M059J (cell line): ENCODE measurements around the gene CTLA4. TPM values are rescaled to one million over a fixed set of nuclear protein-coding genes. Genes with fewer than 3 reads are reported as not detected.
"Not testable (repeated sequence)": the region's sequence is repeated elsewhere in the genome, so short reads cannot be mapped to it uniquely, and the experiment has no call there.

Source experiments
- DNase-seq: peaks from one replicate; pipeline ENCODE4 v3.0.0-alpha.2; 2012; ENCODE audit warnings: low read depth
- total RNA-seq: library from RNA; depleted of rRNA; stranded (reverse); fragments of >200 nt; shearing (Covaris generic); gene quantifications from 2 replicates; pipeline ENCODE4 v1.2.3, GENCODE V29; 2014

CTLA4 gene
- total RNA-seq, 1 experiment from 2014 or later: not detected

GRCh38 chr2:203857656-203858055 is 9.9 kb upstream of the CTLA4 start:
- no peak for DNase-seq

DNA sequence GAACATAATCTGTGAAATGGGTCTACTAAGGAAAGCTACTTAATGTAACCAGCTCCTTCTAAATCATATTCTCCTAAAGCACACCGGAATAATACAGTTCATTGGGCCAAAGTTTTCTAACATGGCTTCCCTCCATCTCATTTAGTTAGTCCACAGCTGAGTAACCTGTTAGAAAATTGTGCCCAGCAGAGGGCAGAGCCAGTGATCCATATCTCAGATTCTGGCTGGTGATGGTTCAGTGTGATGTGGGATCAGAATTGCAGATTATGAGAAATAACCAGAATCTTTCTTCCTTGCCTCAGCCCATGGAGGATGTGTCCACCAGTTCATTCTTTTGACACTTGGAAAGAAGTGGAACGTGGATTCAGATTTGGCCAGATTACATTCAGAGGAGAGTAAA is 9.4 kb upstream of the CTLA4 start:
- DNase-seq: no peak

DNA sequence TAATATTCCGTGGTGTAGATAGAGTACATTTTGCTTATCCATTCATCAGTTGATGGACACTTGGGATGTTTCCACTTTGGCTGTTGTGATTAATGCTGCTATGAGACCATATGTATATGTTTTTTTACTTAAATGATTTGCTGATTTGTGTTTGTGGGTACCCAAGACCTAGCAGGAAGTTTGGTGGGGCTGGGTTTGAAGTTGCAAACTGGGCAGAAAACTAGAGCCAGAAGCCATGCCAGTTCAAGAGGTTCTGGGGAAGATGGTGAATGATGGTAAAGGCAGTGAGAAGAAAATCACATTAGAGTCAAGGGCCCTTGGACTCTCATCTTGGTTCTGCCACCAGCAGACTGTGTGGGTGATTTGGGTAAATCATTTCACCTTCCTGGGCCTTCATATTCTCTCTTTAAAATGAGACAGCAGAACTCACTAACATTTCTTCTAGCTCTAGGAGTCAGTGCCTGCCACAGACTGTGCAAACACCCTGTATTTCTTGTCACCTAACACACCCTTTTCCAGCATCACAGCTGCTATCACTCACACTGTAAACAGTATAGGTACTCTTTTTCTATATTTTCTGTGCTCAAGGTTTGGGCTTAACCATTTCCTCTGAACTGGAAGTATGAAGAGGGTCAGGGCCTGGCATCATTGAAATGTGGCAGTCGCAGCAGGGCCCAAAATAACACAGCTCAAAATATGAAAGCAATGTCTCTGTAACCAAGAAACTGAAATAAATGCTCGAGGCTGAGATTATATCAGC is 8.4 kb upstream of the CTLA4 start:
- DNase-seq: no peak

- DNase-seq: no peak
Observed at GRCh38 chr2:203861197-203861596, 6.4 kb upstream of the CTLA4 start.

DNA sequence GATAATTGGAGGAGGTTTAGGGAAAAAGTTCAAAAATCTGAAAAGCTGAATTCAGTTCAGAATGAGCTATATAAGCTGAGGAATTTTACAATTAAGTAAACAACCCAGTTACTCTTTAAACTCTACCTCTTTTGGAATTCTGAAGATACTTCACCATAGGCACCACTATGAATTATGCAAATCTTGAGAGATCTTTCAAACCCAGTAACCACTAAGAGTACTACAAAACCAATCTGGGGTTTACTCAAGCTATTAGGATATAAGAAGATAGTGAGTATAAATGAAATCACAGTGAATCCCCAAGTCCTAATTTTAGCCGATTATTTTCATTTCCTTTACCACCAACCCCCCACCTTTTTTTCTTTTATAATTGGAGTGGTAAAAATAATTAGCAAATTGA is 6.0 kb upstream of the CTLA4 start:
- DNase-seq: no peak

GRCh38 chr2:203869223-203870042 is 1.9 kb downstream of the CTLA4 start:
- no peak for DNase-seq

GRCh38 chr2:203870481-203870880 is 2.9 kb downstream of the CTLA4 start:
- DNase-seq: no peak

DNA sequence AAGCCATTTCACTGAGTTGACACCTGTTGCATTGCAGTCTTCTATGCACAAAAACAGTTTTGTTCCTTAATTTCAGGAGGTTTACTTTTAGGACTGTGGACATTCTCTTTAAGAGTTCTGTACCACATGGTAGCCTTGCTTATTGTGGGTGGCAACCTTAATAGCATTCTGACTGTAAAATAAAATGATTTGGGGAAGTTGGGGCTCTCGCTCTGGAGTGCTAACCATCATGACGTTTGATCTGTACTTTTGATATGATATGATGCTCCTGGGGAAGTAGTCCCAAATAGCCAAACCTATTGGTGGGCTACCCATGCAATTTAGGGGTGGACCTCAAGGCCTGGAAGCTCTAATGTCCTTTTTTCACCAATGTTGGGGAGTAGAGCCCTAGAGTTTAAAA is 3.4 kb downstream of the CTLA4 start:
- no peak for DNase-seq

DNA sequence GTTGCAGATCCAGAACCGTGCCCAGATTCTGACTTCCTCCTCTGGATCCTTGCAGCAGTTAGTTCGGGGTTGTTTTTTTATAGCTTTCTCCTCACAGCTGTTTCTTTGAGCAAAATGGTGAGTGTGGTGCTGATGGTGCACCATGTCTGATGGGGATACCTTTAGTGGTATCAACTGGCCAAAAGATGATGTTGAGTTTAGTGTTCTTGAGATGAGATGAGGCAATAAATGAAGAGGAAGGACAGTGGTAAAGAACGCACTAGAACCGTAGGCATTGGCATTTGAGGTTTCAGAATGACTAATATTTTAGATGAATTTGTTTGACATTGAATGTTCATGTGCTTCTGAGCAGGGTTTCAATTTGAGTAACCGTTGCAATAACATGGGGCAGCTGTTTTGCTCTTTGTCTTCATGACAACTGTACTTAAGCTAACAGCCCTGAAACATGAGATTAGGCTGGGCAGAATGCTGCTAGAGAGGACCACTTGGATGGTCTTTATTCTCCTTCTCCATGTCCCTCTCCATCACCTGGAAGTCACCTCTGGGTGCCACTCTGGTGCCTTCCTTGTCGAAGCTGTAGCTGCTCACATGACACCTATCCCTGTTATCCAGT is 3.9 kb downstream of the CTLA4 start:
- no peak for DNase-seq

DNA sequence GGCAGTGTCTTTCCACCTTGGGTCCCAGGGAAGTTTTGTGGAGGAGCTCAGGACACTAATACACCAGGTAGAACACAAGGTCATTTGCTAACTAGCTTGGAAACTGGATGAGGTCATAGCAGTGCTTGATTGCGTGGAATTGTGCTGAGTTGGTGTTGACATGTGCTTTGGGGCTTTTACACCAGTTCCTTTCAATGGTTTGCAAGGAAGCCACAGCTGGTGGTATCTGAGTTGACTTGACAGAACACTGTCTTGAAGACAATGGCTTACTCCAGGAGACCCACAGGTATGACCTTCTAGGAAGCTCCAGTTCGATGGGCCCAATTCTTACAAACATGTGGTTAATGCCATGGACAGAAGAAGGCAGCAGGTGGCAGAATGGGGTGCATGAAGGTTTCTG is 5.9 kb downstream of the CTLA4 start:
- no peak for DNase-seq

GRCh38 chr2:203873921-203874631 is 6.5 kb downstream of the CTLA4 start:
- peak; percentile 22 for DNase-seq

GRCh38 chr2:203875471-203875870 is 7.9 kb downstream of the CTLA4 start:
- DNase-seq: no peak

DNA sequence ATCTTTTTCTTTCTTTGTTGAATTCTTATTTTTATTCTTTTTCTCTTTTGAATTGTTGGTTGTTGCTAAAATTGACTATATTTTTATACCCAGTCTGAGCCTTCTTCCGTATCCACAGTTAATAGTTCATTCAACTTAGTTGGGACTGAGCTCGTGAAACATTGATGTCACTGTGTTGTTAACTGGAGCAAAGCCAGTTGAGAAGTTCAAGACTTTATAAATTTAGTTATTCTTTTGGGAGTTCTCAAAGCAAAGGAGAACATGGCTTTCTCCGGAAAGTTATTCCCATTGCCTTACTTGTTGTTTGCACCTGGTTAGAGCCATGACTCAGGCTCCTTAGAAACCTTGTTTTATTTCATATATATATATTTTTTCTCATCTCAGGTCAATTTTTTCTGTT is 8.8 kb downstream of the CTLA4 start:
- no peak for DNase-seq

DNA sequence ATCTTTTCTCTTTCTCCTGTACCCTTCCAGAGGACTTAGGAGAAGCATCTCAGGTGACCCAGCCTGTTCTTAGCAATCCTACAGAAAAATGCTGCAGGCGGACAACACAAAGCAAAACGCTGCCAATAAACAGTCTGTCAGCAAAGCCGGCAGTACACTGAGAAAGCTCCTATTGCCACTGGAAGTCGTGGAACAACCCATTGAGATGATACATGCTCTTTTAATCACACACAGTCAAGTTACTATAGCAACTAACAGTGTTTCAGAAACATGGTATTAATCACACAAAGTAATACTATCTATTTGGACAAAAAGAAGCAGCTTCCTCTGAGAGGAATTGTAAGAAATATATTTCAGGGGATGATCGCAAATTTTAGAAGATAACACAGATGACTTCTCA is 10.5 kb downstream of the CTLA4 start:
- DNase-seq: peak; percentile 11

DNA sequence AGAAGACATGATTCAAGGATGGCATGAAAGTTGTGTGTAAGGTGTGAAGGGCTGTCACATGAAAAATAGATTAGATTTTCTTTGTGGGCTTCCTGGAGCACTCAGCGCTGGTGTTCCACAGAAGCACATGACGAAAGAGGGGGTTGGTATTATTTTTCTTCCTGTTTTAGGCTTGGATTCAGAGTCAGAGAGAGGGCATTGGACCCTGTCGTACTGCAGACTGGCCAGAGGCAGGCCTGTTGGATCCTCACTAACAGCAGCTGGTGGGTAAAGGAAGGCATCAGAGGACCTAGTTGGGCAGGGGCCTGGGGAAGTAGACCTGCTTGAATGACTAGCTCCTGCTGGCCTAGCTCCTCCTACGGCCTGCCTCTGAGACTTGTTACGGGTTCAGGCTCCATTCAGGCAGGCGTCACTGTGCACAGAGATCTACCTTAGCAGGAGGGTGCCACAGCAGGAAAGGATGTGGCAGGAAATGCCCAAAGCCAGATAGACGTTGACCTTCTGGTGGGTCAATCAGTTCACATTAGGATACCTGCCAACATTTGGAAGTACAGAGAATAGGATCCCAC is 13.1 kb downstream of the CTLA4 start:
- no peak for DNase-seq

DNA sequence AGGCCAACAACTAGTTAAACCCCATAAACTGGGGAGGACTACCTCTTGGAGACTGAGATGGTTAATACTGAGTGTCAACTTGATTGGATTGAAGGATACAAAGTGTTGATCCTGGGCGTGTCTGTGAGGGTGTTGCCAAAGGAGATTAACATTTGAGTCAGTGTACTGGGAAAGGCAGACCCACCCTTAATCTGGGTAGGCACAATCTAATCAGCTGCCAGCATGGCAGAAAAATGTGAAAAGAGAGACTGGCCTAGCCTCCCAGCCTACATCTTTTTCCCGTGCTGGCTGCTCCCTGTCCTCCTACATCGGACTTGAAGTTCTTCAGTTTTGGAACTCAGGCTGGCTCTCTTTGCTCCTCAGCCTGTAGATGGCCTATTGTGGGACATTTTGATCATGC is 13.6 kb downstream of the CTLA4 start:
- DNase-seq: not testable (repeated sequence)

GRCh38 chr2:203882551-203882950 is 15.0 kb downstream of the CTLA4 start:
- no peak for DNase-seq

DNA sequence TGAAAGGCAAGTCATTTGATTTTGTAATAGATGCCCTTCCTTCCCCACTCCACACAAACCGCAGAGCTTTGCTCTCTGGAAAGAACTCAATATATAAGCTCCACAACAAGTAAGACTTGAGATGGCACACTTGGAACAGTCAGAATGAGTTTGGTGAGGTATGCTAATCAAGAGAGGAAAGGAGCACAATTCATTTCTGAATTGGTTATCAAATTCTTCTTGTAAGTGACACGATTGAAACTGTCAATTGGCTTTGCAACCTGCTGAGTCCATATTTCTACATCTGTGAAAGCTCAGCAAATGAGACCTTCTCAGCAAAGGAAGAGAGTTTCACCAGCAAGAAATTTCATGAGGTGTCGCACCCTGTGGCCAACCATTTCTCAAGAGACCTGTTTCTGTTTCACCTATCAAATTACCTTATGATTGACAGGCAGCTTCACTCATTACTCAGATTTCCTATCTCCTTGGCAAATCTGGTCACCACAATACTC is 19.1 kb downstream of the CTLA4 start:
- DNase-seq: no peak

GRCh38 chr2:203887677-203888076 is 20.1 kb downstream of the CTLA4 start:
- DNase-seq: no peak

DNA sequence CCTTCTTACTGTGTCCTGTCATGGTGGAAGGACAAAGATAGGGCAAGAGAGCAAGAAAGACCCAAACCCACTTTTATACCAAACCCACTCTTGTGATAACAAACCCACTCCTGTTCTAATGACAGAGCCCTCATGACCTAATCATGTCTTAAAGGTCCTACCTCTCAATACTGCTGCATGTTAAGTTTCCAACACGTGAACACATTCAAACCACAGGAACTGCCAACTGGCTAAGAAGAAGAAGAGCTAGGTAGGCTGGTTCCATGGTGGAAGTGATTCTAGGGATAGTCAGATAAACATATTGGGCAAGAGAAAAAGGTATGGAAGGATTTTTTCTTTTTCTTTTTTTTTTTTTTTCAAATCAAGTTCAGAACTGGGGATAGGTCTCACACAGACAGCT is 22.0 kb downstream of the CTLA4 start:
- no peak for DNase-seq

- no peak for DNase-seq
Observed at GRCh38 chr2:203889944-203890343, 22.4 kb downstream of the CTLA4 start.

DNA sequence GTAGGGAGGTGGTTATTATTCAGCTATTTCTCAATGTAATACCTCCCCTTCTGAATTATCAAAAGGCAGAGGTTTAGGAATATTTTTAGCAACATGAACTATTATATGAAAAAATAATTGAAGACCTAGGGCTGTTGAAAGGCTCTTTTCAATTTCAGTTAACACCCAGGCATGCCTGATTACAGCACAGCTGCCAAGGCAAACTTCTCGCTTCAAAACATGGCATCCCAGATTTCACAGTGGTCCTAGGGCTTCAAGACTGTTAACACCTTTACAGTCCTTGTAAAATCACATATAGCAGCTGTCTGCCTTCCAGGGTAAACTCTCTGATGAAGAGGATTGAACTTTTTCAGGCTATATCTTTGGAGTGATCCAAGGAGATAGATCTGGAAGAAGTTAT is 23.2 kb downstream of the CTLA4 start:
- DNase-seq: no peak
